GM08714 (cell line): ENCODE measurements around the gene NFE2.
A peak's percentile ranks its signal among the peaks of the same experiment; 100 is the strongest.

Experiments used
- H3K4me3 ChIP-seq: fragments of 200-500 bp; sonication (Bioruptor generic); 2 replicates; pipeline ENCODE4 v1.5.1; 2014; ENCODE audit warnings: mild to moderate bottlenecking, low read length, inconsistent platforms
- ZNF274 ChIP-seq: IDR thresholded peaks from 2 replicates; pipeline ENCODE4 v1.6.1; 2012; ENCODE audit warnings: mild to moderate bottlenecking, low read depth, low read length

Gene NFE2

DNA sequence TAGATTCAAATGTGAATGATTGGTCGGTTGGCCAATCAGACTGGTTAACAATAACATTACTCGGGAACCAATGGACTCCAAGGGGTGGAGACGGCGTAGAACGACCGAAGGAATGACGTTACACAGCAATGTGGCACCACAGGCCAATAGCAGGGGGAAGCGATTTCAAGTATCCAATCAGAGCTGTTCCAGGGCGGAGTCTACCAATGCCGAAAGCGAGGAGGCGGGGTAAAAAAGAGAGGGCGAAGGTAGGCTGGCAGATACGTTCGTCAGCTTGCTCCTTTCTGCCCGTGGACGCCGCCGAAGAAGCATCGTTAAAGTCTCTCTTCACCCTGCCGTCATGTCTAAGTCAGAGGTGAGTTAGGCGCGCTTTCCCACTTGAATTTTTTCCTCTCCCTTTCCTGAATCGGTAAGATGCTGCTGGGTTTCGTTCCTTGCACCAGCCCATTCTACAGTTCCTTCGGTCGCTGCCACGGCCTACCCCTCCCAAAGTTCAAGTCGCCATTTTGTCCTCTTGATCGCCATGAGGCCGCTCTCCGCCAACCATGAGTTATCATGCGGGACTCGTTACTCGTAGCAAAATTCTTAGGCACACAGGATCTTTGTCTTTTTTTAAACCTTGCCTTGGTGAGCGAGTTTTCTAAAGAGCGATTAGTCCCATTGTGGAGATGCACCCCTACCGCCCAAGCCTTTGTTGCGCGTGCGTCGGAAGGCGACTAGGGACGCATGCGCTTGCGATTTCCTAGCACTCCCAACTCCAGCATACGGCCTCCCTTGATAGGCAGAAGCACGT lies 20.2 kb downstream of the NFE2 start, which contains the start of gene HNRNPA1:
Gene HNRNPA1, plus strand, starts transcription at position 259 of the 793 bp plus-strand sequence. Its CDS starts 82 bp downstream, at position 341.
- TF ChIP-seq ZNF274 = no peak
- peak within 1 kb of the TSS; percentile 98 for H3K4me3 ChIP-seq

GRCh38 chr12:54279632-54280467 lies 21.0 kb downstream of the NFE2 start, which contains the start of gene CBX5:
TSS of gene CBX5 (minus strand) at chr12:54280122. CDS start at chr12:54257650, 22,472 bp downstream.
- H3K4me3 ChIP-seq = peak within 1 kb of the TSS; percentile 98
- no peak for TF ChIP-seq ZNF274

GRCh38 chr12:54279227-54279631 lies 21.6 kb downstream of the NFE2 start:
- H3K4me3 ChIP-seq = peak overlapping the region; percentile 95
- TF ChIP-seq ZNF274 = no peak

- peak overlapping the region; percentile 95 for H3K4me3 ChIP-seq
- no peak for TF ChIP-seq ZNF274
Measured at GRCh38 chr12:54277823-54278276, 23.0 kb downstream of the NFE2 start.

DNA sequence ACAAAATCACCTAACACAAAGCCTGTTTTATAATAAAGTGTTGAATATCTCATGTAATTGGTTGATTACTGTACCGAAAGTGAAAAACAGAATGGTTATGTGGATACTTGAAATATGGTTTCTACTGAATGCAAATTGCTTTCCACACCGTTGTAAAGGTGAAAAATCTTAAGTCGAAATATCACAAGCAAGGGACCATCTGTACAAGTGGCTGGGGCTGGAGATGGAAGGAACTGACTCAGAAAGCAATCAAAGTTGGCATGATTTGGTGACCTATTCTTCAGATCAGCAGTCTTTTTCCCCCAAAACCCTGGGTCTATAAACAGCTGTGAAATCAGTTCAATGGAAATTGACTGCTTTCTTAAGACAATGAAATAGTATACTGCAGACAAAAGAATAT lies 24.4 kb downstream of the NFE2 start:
- no peak for TF ChIP-seq ZNF274
- no peak overlapping the region for H3K4me3 ChIP-seq

DNA sequence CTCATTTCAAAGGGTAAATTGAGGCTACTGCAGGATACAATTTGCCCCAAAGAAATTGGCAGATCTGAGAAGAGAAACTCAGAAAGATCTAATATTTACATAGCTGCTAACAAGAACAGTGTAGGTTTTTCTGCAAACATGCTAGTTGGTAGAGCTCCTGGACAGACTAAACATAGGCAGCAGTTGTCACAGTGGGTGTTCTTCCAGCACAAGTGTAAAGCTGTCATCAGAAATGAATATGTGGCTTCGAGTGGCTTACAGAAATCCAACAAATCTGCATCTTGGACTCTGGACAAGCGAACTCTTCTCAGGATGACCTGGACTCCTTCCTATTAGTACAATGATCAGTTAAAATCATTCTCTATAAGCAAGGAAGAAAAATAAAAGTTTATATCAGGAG lies 26.8 kb downstream of the NFE2 start:
- no peak overlapping the region for H3K4me3 ChIP-seq
- TF ChIP-seq ZNF274 = no peak

DNA sequence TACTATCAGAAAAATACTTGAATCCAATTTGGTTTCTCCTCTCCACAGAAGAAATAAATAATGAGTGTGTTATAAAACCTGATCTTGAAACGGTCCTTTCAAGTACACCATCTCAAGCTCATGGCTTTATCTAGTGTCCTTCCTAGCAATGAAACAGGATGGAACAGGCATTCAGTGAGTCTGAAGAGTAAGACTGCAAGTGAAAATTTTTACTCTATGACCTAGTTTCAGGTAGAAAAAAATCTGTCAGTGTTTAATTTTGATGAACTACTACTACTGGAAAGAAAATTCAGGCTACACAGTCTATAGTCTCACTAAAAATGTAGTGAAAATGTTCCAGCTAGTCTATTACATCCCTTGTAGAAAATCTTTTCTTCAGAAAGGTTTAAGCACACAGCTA lies 28.6 kb downstream of the NFE2 start:
- H3K4me3 ChIP-seq = no peak overlapping the region
- no peak for TF ChIP-seq ZNF274

- TF ChIP-seq ZNF274 = no peak
- no peak overlapping the region for H3K4me3 ChIP-seq
Measured at GRCh38 chr12:54270345-54270744, 30.5 kb downstream of the NFE2 start.

DNA sequence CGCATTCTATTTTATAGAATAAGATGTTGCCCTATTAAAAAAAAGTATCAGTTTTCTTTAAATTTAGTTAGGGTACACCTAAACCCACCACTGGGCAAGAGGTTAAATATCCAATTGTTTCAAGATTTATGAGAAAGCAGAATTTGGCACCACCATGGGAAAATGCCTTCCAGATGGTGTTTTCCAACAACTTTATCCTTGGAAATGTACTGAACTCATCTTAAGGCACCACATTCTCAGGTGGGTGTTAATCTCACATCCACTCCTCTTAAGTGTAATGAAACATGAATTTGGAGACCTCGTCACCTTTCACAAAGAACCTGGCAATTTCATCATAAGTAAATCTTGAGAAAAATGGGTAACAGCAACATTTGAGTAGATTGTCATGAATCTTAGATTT lies 34.0 kb downstream of the NFE2 start:
- TF ChIP-seq ZNF274 = no peak
- H3K4me3 ChIP-seq = no peak overlapping the region

DNA sequence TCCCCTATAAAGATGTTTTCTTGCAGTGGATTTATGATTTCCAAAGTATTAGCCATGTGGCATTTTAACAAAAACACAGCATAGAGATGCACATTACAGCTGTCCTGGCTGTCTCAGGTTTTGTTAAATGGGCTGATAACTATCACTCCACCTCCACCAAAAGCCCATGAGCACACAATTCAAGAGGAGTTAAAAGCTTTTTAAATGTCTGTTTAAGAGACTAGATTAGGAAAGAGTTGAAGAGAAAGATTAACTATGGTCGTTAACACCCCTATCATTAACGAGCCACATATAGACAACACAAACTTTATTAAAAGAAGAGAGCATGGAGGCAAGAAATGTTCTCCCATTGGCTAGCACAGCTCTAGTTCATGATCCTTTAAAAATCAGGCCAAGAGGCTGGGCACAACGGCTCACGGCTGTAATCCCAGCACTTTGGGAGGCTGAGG lies 35.4 kb downstream of the NFE2 start:
- no peak overlapping the region for H3K4me3 ChIP-seq
- no peak for TF ChIP-seq ZNF274

DNA sequence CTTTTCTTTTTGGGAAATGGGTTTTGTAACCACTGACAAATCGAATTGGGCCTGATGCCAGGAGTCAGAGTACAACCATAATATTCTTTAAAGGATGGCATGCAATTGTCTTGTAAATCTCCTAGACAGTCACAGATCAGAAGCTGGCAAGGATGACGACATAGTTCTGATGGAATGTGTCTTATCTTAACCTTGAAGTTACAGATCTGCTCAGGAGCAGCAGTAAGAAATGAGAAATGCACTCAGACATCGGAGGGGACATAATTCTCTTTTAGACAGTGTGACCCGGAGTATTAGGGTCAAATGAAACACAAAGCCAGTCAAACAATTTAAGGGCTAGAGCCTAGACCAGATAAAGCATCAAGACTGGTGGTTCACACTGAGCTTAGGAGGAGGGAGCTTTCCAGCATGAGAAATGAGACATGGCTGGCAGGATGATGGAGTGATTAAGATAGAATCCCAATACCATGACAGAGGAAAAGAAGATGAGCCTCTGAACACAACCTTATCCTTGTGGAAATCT lies 38.4 kb downstream of the NFE2 start:
- TF ChIP-seq ZNF274 = no peak
- H3K4me3 ChIP-seq = no peak overlapping the region

DNA sequence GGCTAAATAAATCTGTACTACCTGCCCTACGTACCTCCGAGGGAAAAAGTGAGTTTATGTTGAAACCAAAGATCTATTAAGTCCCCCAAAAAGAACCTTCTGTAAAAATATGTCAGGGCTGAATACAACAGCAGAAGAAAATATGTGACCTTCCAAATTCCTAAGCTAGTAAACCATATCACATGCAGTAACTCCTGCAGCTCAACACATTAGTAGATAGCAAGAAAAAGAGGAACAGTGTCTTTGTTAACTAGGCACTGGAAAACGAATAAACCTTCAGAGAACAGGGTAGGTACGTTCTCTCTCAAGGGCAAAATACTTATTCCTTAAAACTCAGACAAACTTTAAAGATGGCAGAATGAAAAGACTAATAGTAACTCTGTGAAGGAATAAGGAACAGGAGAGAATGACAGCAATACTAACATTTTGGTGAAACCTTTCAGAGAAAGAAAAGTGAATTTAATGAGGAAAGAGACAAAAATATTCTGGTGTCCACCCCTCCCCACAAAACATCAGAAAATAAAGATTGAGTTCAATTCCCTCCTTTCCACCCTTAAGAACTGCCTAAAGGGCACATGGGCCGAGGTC lies 38.9 kb downstream of the NFE2 start:
- no peak for TF ChIP-seq ZNF274
- no peak overlapping the region for H3K4me3 ChIP-seq

DNA sequence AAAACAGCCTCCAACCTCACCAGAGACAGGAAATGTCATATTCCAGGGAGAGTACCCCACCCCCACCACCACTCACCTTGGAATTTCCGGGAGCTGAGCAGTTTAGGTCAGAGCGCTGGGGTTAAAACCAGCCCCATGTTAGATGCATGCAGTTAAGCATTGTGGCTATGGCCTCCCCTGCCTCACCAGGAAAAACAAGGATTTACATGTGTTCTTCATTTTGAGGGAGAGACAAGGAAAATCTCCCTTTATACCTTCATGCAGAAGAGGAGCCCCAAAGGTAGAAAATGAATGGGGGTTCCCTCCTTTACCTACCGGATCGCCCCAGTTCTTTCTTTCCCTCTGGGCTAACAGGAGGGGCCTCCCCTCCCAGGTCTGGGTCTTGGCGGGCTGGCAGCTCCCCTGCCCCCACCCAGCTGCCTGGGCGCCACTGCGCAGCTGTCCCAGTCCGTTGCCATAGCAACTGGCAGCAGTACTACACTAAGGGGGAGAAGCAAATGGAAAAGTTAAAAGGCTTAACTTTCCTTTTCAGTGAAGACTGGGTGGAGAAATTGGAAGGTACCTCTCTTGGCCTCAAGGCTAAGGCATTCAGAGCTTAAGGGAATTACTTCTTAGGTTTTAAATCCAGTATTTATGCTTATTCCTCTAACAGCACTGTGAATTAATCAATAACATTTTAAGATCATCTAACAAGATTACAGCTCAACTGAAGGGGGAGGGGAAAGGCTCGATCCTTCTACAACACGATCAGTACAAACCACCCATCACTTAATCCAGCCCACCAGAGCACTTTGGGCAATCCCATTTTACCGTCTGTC lies 41.4 kb downstream of the NFE2 start:
- peak overlapping the region; percentile 51 for H3K4me3 ChIP-seq
- TF ChIP-seq ZNF274 = no peak
